ENCODE measurements around the gene SARS1.
A peak's percentile ranks its signal among the peaks of the same experiment; 100 is the strongest.

The SARS1 gene

DNA sequence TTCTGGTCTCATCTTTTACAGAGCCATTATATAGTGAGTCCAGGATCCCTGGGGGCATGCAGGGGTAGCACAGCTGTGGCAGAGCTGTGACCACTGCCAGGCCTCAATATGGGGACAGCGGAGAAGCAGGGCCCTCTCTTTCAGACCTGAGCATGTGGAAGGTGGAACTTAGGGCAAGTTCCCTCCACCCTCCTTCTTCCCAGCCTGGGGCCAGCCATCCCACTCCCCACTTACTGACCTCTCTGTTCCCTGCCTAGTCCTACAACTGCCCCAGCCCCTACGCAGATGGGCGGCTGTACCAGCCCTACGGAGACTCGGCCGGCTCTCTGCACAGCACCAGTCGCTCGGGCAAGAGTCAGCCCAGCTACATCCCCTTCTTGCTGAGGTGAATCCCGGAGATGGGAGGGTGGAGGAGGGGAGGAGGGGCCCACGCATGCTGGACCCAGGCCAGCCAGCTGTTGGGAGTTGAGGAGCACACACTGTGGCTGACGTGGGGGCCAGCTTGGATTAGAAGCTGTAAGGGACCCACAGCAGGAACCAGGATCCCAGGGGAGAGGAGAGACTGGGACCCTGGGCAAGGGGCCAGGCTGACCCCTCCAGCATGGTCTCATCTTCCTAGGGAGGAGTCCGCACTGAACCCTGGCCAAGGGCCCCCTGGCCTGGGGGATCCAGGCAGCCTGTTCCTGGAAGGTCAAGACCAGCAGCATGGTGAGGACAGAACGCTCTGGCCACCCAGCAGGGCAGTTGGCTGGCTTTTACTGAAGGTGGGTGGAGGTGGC, 58.5 kb downstream of the SARS1 start:
- no peak for TF ChIP-seq RAD21 (IDR thresholded peaks at IDR 0.05; ENCODE audit: low read depth)
- TF ChIP-seq FOXM1 (IDR thresholded peaks at IDR 0.05; ENCODE audit: borderline replicate concordance, low read depth), result no peak
- TF ChIP-seq, protein P1, sequence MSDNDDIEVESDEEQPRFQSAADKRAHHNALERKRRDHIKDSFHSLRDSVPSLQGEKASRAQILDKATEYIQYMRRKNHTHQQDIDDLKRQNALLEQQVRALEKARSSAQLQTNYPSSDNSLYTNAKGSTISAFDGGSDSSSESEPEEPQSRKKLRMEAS (IDR thresholded peaks at IDR 0.05), result no peak
- TF ChIP-seq TAF1 (IDR thresholded peaks at IDR 0.05; ENCODE audit: low read depth), result no peak
- no peak for TF ChIP-seq EP300 (IDR thresholded peaks at IDR 0.05; ENCODE audit: borderline replicate concordance)
- TF ChIP-seq YY1 (IDR thresholded peaks at IDR 0.05; ENCODE audit: low read depth), result no peak
- no peak for TF ChIP-seq NFIC (IDR thresholded peaks at IDR 0.05)
- TF ChIP-seq, protein P2, sequence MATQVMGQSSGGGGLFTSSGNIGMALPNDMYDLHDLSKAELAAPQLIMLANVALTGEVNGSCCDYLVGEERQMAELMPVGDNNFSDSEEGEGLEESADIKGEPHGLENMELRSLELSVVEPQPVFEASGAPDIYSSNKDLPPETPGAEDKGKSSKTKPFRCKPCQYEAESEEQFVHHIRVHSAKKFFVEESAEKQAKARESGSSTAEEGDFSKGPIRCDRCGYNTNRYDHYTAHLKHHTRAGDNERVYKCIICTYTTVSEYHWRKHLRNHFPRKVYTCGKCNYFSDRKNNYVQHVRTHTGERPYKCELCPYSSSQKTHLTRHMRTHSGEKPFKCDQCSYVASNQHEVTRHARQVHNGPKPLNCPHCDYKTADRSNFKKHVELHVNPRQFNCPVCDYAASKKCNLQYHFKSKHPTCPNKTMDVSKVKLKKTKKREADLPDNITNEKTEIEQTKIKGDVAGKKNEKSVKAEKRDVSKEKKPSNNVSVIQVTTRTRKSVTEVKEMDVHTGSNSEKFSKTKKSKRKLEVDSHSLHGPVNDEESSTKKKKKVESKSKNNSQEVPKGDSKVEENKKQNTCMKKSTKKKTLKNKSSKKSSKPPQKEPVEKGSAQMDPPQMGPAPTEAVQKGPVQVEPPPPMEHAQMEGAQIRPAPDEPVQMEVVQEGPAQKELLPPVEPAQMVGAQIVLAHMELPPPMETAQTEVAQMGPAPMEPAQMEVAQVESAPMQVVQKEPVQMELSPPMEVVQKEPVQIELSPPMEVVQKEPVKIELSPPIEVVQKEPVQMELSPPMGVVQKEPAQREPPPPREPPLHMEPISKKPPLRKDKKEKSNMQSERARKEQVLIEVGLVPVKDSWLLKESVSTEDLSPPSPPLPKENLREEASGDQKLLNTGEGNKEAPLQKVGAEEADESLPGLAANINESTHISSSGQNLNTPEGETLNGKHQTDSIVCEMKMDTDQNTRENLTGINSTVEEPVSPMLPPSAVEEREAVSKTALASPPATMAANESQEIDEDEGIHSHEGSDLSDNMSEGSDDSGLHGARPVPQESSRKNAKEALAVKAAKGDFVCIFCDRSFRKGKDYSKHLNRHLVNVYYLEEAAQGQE (IDR thresholded peaks at IDR 0.05; ENCODE audit: low read depth), result no peak
- TF ChIP-seq EGR1 (IDR thresholded peaks at IDR 0.05), result no peak
- no peak for TF ChIP-seq TCF12 (IDR thresholded peaks at IDR 0.05; ENCODE audit: low read depth)
- no peak for TF ChIP-seq ZBTB7A (IDR thresholded peaks at IDR 0.05; ENCODE audit: low read depth)
- no peak for TF ChIP-seq CEBPB (IDR thresholded peaks at IDR 0.05)
- TF ChIP-seq CREB1 (IDR thresholded peaks at IDR 0.05; ENCODE audit: low read depth), result no peak
- TF ChIP-seq, protein P3, sequence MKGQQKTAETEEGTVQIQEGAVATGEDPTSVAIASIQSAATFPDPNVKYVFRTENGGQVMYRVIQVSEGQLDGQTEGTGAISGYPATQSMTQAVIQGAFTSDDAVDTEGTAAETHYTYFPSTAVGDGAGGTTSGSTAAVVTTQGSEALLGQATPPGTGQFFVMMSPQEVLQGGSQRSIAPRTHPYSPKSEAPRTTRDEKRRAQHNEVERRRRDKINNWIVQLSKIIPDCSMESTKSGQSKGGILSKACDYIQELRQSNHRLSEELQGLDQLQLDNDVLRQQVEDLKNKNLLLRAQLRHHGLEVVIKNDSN (IDR thresholded peaks at IDR 0.05), result no peak

DNA sequence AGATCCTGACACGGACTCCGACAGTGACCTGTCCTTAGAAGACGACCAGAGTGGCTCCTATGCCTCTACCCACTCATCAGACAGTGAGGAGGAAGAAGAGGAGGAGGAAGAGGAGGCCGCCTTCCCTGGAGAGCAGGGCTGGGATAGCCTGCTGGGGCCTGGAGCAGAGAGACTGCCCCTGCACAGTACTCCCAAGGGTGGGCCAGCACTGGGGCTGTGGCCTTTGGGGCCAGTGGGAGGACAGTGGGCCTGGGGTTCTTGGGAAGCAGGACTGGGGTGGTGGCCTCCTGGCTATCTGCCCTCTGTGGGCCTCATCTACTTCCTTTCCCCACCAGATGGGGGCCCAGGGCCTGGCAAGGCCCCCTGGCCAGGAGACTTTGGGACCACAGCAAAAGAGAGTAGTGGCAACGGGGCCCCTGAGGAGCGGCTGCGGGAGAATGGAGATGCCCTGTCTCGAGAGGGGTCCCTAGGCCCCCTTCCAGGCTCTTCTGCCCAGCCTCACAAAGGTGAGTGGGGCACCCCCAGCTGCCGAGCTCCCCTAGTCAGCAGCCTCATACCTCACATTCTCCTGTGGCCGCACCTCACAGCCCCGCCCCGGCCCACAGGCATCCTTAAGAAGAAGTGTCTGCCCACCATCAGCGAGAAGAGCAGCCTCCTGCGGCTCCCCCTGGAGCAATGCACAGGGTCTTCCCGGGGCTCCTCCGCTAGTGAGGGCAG, 59.3 kb downstream of the SARS1 start:
- TF ChIP-seq TEAD4 (IDR thresholded peaks at IDR 0.05) (peak; percentile 28; the same call in 1 of the 2 replicates), NFIC (IDR thresholded peaks at IDR 0.05) (no peak)

DNA sequence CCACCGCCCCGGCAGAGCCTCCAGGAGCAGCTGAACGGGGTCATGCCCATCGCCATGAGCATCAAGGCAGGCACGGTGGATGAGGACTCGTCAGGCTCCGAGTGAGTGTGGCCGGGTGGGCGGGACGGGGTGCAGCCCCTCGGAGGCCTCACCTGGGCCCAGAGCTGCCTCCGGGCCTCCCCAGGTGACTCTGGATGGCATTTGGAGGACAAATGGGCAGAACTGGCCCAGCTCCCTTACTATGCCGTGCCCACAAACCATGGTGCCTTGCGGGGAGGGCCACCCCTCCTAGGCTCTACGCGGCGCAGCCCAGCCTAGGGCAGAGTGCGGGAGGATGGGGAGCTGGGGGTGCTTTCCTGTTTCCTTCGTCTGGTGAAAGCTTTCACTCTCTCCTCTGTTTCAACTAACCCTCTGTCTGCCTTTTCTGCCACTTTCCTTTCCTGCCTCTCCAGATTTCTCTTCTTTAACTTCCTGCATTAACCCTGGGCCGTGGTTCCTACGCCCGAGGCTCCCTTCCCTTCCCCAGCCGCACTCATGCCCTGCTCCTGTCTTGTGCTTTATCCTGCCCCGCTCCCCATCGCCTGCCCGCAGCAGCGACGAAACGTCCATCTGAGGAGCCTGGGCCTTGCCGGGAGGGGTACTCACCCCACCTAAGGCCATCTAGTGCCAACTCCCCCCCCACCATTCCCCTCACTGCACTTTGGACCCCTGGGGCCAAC, 60.0 kb downstream of the SARS1 start:
- TF ChIP-seq CREB1 (IDR thresholded peaks at IDR 0.05; ENCODE audit: low read depth) (no peak), NFIC (IDR thresholded peaks at IDR 0.05) (no peak), TCF12 (IDR thresholded peaks at IDR 0.05; ENCODE audit: low read depth) (no peak)
- TF ChIP-seq, protein P1 (IDR thresholded peaks at IDR 0.05), result no peak

DNA sequence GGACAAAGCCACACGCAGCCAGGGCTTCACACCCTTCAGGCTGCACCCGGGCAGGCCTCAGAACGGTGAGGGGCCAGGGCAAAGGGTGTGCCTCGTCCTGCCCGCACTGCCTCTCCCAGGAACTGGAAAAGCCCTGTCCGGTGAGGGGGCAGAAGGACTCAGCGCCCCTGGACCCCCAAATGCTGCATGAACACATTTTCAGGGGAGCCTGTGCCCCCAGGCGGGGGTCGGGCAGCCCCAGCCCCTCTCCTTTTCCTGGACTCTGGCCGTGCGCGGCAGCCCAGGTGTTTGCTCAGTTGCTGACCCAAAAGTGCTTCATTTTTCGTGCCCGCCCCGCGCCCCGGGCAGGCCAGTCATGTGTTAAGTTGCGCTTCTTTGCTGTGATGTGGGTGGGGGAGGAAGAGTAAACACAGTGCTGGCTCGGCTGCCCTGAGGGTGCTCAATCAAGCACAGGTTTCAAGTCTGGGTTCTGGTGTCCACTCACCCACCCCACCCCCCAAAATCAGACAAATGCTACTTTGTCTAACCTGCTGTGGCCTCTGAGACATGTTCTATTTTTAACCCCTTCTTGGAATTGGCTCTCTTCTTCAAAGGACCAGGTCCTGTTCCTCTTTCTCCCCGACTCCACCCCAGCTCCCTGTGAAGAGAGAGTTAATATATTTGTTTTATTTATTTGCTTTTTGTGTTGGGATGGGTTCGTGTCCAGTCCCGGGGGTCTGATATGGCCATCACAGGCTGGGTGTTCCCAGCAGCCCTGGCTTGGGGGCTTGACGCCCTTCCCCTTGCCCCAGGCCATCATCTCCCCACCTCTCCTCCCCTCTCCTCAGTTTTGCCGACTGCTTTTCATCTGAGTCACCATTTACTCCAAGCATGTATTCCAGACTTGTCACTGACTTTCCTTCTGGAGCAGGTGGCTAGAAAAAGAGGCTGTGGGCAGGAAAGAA, 61.1 kb downstream of the SARS1 start:
- TF ChIP-seq EP300 (IDR thresholded peaks at IDR 0.05; ENCODE audit: borderline replicate concordance), result no peak
- TF ChIP-seq, protein P1 (IDR thresholded peaks at IDR 0.05), result no peak
- TF ChIP-seq FOXM1 (IDR thresholded peaks at IDR 0.05; ENCODE audit: borderline replicate concordance, low read depth), result no peak
- TF ChIP-seq ZBTB7A (IDR thresholded peaks at IDR 0.05; ENCODE audit: low read depth), result peak; percentile 36; the same call in 1 of the 2 replicates
- TF ChIP-seq, protein P2 (IDR thresholded peaks at IDR 0.05; ENCODE audit: low read depth), result no peak
- TF ChIP-seq TEAD4 (IDR thresholded peaks at IDR 0.05), result no peak

DNA sequence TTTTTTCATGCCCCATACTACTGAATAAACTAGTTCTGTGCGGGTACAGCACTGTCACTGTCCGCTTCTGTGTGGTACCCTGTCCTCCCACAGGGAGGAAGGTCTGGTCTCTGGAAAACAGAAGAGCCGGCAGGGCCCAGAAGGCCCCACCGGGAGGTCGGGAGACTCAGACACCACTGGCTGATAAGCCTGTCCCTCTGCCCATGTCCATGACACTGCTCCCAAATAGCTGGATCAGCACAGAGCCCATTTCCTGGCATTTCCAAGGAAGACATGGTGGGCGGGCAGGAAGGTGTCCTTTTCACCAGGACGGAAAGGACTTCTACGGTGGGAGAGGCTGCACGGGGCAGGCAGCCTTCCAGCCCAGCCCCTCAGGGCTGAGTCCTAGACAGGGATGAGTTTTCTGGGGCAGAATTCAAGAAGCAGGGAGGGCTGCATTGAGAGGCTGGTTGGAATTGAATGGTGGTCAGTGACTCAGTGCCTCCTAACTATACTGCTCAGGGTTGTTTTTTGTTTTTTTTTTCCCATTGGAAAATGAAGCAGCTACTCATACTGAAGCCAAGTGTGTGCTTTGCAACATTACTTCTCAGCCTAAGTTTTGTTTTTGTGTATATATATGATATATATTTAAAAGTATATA, 62.1 kb downstream of the SARS1 start:
- TF ChIP-seq RAD21 (IDR thresholded peaks at IDR 0.05; ENCODE audit: low read depth) (no peak), TEAD4 (IDR thresholded peaks at IDR 0.05) (no peak), YY1 (IDR thresholded peaks at IDR 0.05; ENCODE audit: low read depth) (no peak), FOXM1 (IDR thresholded peaks at IDR 0.05; ENCODE audit: borderline replicate concordance, low read depth) (no peak), EP300 (IDR thresholded peaks at IDR 0.05; ENCODE audit: borderline replicate concordance) (no peak), TCF12 (IDR thresholded peaks at IDR 0.05; ENCODE audit: low read depth) (no peak), EGR1 (IDR thresholded peaks at IDR 0.05) (no peak), NFIC (IDR thresholded peaks at IDR 0.05) (no peak), TAF1 (IDR thresholded peaks at IDR 0.05; ENCODE audit: low read depth) (no peak)
- TF ChIP-seq, protein P1 (IDR thresholded peaks at IDR 0.05), result no peak
- TF ChIP-seq, protein P3 (IDR thresholded peaks at IDR 0.05), result no peak

All from Ishikawa (cell line).